SJCRH30 (cell line): ENCODE data around the gene PRKG1. TPM values are rescaled to one million over a fixed set of nuclear protein-coding genes. Genes with fewer than 3 reads are reported as not detected.
A peak's percentile ranks its signal among the peaks of the same experiment; 100 is the strongest.

Source experiments
- DNase-seq, 2 experiments: peaks; one replicate each; pipeline ENCODE4 v3.0.0-alpha.2; 2015 to 2020
- H3K27ac ChIP-seq: fragments of 250-450 bp; sonication (Bioruptor Pico); 2 replicates; pipeline ENCODE4 v1.5.1; 2020; ENCODE audit warnings: mild to moderate bottlenecking, moderate library complexity
- H3K27me3 ChIP-seq: fragments of 250-450 bp; sonication (Bioruptor Pico); 2 replicates; pipeline ENCODE4 v1.5.1; 2020; ENCODE audit warnings: mild to moderate bottlenecking, moderate library complexity
- H3K36me3 ChIP-seq: fragments of 250-450 bp; sonication (Bioruptor Pico); 2 replicates; pipeline ENCODE4 v1.5.1; 2020; ENCODE audit warnings: mild to moderate bottlenecking, moderate library complexity
- H3K4me1 ChIP-seq: fragments of 250-450 bp; sonication (Bioruptor Pico); 2 replicates; pipeline ENCODE4 v1.5.1; 2020; ENCODE audit warnings: mild to moderate bottlenecking, moderate library complexity
- H3K4me3 ChIP-seq: fragments of 250-450 bp; sonication (Bioruptor Pico); 2 replicates; pipeline ENCODE4 v1.5.1; 2020; ENCODE audit warnings: mild to moderate bottlenecking, moderate library complexity
- H3K9me3 ChIP-seq: fragments of 250-450 bp; sonication (Bioruptor Pico); replicated peaks from 2 replicates; pipeline ENCODE4 v1.5.1; 2020; ENCODE audit warnings: mild to moderate bottlenecking, moderate library complexity
- total RNA-seq: library from RNA; depleted of rRNA; stranded (reverse); fragments of >200 nt; shearing (Covaris generic); gene quantifications from 2 replicates; pipeline ENCODE4 v1.2.3, GENCODE V29; 2014

PRKG1 gene
- total RNA-seq, 1 experiment from 2014 or later, result 3.0 TPM

GRCh38 chr10:51886438-51887068, 812.3 kb downstream of the PRKG1 start:
- H3K27me3 ChIP-seq, result no peaks in the 10 kb centered on the region
- no peak for DNase-seq
- H3K4me1 ChIP-seq, result 0 out of 2 replicates have a peak, but pooled peaks cover 3% of the 10 kb centered on the region
- no peaks in the 10 kb centered on the region for H3K9me3 ChIP-seq
- H3K36me3 ChIP-seq, result no peaks in the 10 kb centered on the region
- H3K27ac ChIP-seq, result no peak overlapping the region
- no peak overlapping the region for H3K4me3 ChIP-seq

- no peaks in the 10 kb centered on the region for H3K36me3 ChIP-seq
- H3K27ac ChIP-seq, result no peak overlapping the region
- H3K27me3 ChIP-seq, result no peaks in the 10 kb centered on the region
- no peaks in the 10 kb centered on the region for H3K9me3 ChIP-seq
- H3K4me1 ChIP-seq, result 0 out of 2 replicates have a peak, but pooled peaks cover 3% of the 10 kb centered on the region
- DNase-seq, result no peak
- H3K4me3 ChIP-seq, result no peak overlapping the region
Measured at GRCh38 chr10:51888263-51888662, 814.0 kb downstream of the PRKG1 start.

- DNase-seq, result no peak
Measured at GRCh38 chr10:51892313-51892712, 818.0 kb downstream of the PRKG1 start.

GRCh38 chr10:51892965-51893658, 818.8 kb downstream of the PRKG1 start:
- Histone ChIP-seq H3K27ac (no peak overlapping the region), H3K9me3 (no peaks in the 10 kb centered on the region), H3K27me3 (no peaks in the 10 kb centered on the region), H3K36me3 (no peaks in the 10 kb centered on the region), H3K4me1 (no peaks in the 10 kb centered on the region), H3K4me3 (no peak overlapping the region)
- DNase-seq, result peak in 1 of 2 experiments; percentile 25

More at GRCh38 chr10:51892313-51892712, 818.0 kb downstream of the PRKG1 start:
- Histone ChIP-seq H3K27ac (no peak overlapping the region), H3K9me3 (no peaks in the 10 kb centered on the region), H3K36me3 (no peaks in the 10 kb centered on the region), H3K27me3 (no peaks in the 10 kb centered on the region), H3K4me3 (no peak overlapping the region), H3K4me1 (no peaks in the 10 kb centered on the region)

- Histone ChIP-seq H3K4me1 (no peaks in the 10 kb centered on the region), H3K9me3 (no peaks in the 10 kb centered on the region), H3K27ac (no peak overlapping the region), H3K36me3 (no peaks in the 10 kb centered on the region), H3K27me3 (no peaks in the 10 kb centered on the region), H3K4me3 (no peak overlapping the region)
- no peak for DNase-seq
Measured at GRCh38 chr10:51894771-51895578, 820.7 kb downstream of the PRKG1 start.

GRCh38 chr10:51896849-51897248, 822.6 kb downstream of the PRKG1 start:
- no peaks in the 10 kb centered on the region for H3K4me1 ChIP-seq
- no peak for DNase-seq
- no peaks in the 10 kb centered on the region for H3K36me3 ChIP-seq
- no peak overlapping the region for H3K4me3 ChIP-seq
- no peaks in the 10 kb centered on the region for H3K9me3 ChIP-seq
- no peaks in the 10 kb centered on the region for H3K27me3 ChIP-seq
- H3K27ac ChIP-seq, result no peak overlapping the region

GRCh38 chr10:51897560-51897959, 823.3 kb downstream of the PRKG1 start:
- no peak for DNase-seq
- H3K36me3 ChIP-seq, result no peaks in the 10 kb centered on the region
- H3K9me3 ChIP-seq, result no peaks in the 10 kb centered on the region
- no peaks in the 10 kb centered on the region for H3K27me3 ChIP-seq
- H3K27ac ChIP-seq, result no peak overlapping the region
- H3K4me3 ChIP-seq, result no peak overlapping the region
- no peaks in the 10 kb centered on the region for H3K4me1 ChIP-seq

- Histone ChIP-seq H3K9me3 (no peaks in the 10 kb centered on the region), H3K4me3 (no peak overlapping the region), H3K27me3 (no peaks in the 10 kb centered on the region), H3K27ac (no peak overlapping the region), H3K4me1 (no peaks in the 10 kb centered on the region), H3K36me3 (no peaks in the 10 kb centered on the region)
- DNase-seq, result no peak
Measured at GRCh38 chr10:51900180-51900579, 825.9 kb downstream of the PRKG1 start.

- Histone ChIP-seq H3K27ac (no peak overlapping the region), H3K27me3 (no peaks in the 10 kb centered on the region), H3K36me3 (no peaks in the 10 kb centered on the region), H3K9me3 (no peaks in the 10 kb centered on the region), H3K4me1 (no peaks in the 10 kb centered on the region), H3K4me3 (no peak overlapping the region)
- no peak for DNase-seq
Measured at GRCh38 chr10:51903675-51904074, 829.4 kb downstream of the PRKG1 start.

GRCh38 chr10:51905032-51905431, 830.7 kb downstream of the PRKG1 start:
- no peaks in the 10 kb centered on the region for H3K27me3 ChIP-seq
- no peaks in the 10 kb centered on the region for H3K36me3 ChIP-seq
- no peak for DNase-seq
- no peaks in the 10 kb centered on the region for H3K9me3 ChIP-seq
- H3K27ac ChIP-seq, result no peak overlapping the region
- no peak overlapping the region for H3K4me3 ChIP-seq
- no peaks in the 10 kb centered on the region for H3K4me1 ChIP-seq

GRCh38 chr10:51907361-51907760, 833.1 kb downstream of the PRKG1 start:
- Histone ChIP-seq H3K27me3 (no peaks in the 10 kb centered on the region), H3K9me3 (no peaks in the 10 kb centered on the region), H3K4me1 (no peaks in the 10 kb centered on the region), H3K36me3 (no peaks in the 10 kb centered on the region), H3K27ac (no peak overlapping the region), H3K4me3 (no peak overlapping the region)
- DNase-seq, result no peak

- Histone ChIP-seq H3K9me3 (no peaks in the 10 kb centered on the region), H3K36me3 (no peaks in the 10 kb centered on the region), H3K27me3 (no peaks in the 10 kb centered on the region), H3K27ac (no peak overlapping the region), H3K4me1 (peaks cover 9% of the 10 kb centered on the region), H3K4me3 (no peak overlapping the region)
- no peak for DNase-seq
Measured at GRCh38 chr10:51910189-51910588, 835.9 kb downstream of the PRKG1 start.

- Histone ChIP-seq H3K27ac (no peak overlapping the region), H3K36me3 (no peaks in the 10 kb centered on the region), H3K4me1 (peaks cover 11% of the 10 kb centered on the region), H3K4me3 (no peak overlapping the region), H3K9me3 (no peaks in the 10 kb centered on the region), H3K27me3 (no peaks in the 10 kb centered on the region)
- no peak for DNase-seq
Measured at GRCh38 chr10:51910596-51910995, 836.3 kb downstream of the PRKG1 start.

- DNase-seq, result no peak
- no peaks in the 10 kb centered on the region for H3K36me3 ChIP-seq
- H3K27me3 ChIP-seq, result no peaks in the 10 kb centered on the region
- H3K9me3 ChIP-seq, result no peaks in the 10 kb centered on the region
- no peak overlapping the region for H3K4me3 ChIP-seq
- no peak overlapping the region for H3K27ac ChIP-seq
- peaks cover 11% of the 10 kb centered on the region for H3K4me1 ChIP-seq
Measured at GRCh38 chr10:51911723-51912122, 837.4 kb downstream of the PRKG1 start.

GRCh38 chr10:51915031-51915542, 840.8 kb downstream of the PRKG1 start:
- H3K27me3 ChIP-seq, result no peaks in the 10 kb centered on the region
- H3K36me3 ChIP-seq, result no peaks in the 10 kb centered on the region
- H3K4me3 ChIP-seq, result no peak overlapping the region
- no peak overlapping the region for H3K27ac ChIP-seq
- H3K4me1 ChIP-seq, result peaks cover 11% of the 10 kb centered on the region
- peak; percentile 11 to 47 for DNase-seq
- H3K9me3 ChIP-seq, result no peaks in the 10 kb centered on the region
